B cell (primary cell): ENCODE data around the gene WDR27. TPM values are rescaled to one million over a fixed set of nuclear protein-coding genes. Genes with fewer than 3 reads are reported as not detected.

Experiments used
- ATAC-seq: fragments of 200-7000 bp; cut with Tn5 transposase; one replicate; pipeline ENCODE4 v1.10.0; 2021; ENCODE audit warnings: low read depth, mild to moderate bottlenecking, moderate number of reproducible peaks, moderate library complexity
- CTCF ChIA-PET: fragments of 350-600 bp; sonication (Branson Sonifier 250); formaldehyde crosslinking; loops from one replicate; lab custom pipeline; 2021; ENCODE audit warnings: antibody characterized with exemption, inconsistent platforms; lab: Charles Lee
- POLR2A ChIA-PET: fragments of 350-600 bp; sonication (Branson Sonifier 250); formaldehyde crosslinking; loops from one replicate; lab custom pipeline; 2021; ENCODE audit warnings: antibody characterized with exemption; lab: Charles Lee
- DNase-seq: peaks from one replicate; pipeline ENCODE4 v3.0.0; 2013
- H2AFZ ChIP-seq: 2 replicates; pipeline ENCODE4 v1.6.1; 2012; ENCODE audit warnings: mild to moderate bottlenecking, low read depth, low read length; ENCODE audit not compliant: insufficient read depth, poor library complexity, severe bottlenecking
- H3K27ac ChIP-seq, 2 donors: 1 replicate in 1 of 2; 2 replicates in 1 of 2; pipeline ENCODE4 v1.5.1; 2012 to 2013; ENCODE audit warnings: low read length in 2 of 2, mild to moderate bottlenecking in 2 of 2, moderate library complexity in 1 of 2
- H3K27me3 ChIP-seq, 4 experiments: fragments of 200-600 bp in 1 of 4; sonication (generic) in 1 of 4; replicated peaks in 1 of 4; 1 replicate in 2 of 4; 2 replicates in 2 of 4; pipeline versions ENCODE4 v1.6.1 to v1.7.0; 2013 to 2016; ENCODE audit warnings: low read length in 3 of 4, mild to moderate bottlenecking in 2 of 4, mixed read lengths in 1 of 4, moderate library complexity in 1 of 4; ENCODE audit not compliant: insufficient read depth in 4 of 4, control insufficient read depth in 3 of 4; ENCODE audit errors: control extremely low read depth in 1 of 4
- H3K36me3 ChIP-seq, 2 experiments: replicated peaks in 1 of 2; 1 replicate in 1 of 2; 2 replicates in 1 of 2; pipeline versions ENCODE4 v1.6.1 to v1.7.1; 2013; ENCODE audit warnings: low read length in 1 of 2; ENCODE audit not compliant: insufficient read depth in 2 of 2, control insufficient read depth in 1 of 2; ENCODE audit errors: control extremely low read depth in 1 of 2, extremely low read depth in 1 of 2
- H3K4me1 ChIP-seq, 2 donors: fragments of 200-600 bp in 1 of 2; sonication (generic) in 1 of 2; 1 replicate in 1 of 2; 2 replicates in 1 of 2; pipeline versions ENCODE4 v1.5.1 to v1.6.1; 2013 to 2017; ENCODE audit warnings: low read length in 2 of 2; ENCODE audit not compliant: control insufficient read depth in 2 of 2, insufficient read depth in 2 of 2
- H3K4me2 ChIP-seq: replicated peaks from 2 replicates; pipeline ENCODE3; 2012; ENCODE audit warnings: mild to moderate bottlenecking, low read depth, low read length; ENCODE audit not compliant: poor library complexity, severe bottlenecking
- H3K4me3 ChIP-seq, 5 experiments: fragments of 200-600 bp in 1 of 5; sonication (generic) in 1 of 5; 1 replicate in 3 of 5; 2 replicates in 2 of 5; pipeline versions ENCODE4 v1.5.1 to v1.7.0; 2011 to 2016; ENCODE audit warnings: low read length in 4 of 5, mild to moderate bottlenecking in 4 of 5, low read depth in 2 of 5, control low read depth in 1 of 5, moderate library complexity in 1 of 5; ENCODE audit not compliant: insufficient read depth in 1 of 5; ENCODE audit errors: control extremely low read depth in 1 of 5, extremely low read depth in 1 of 5
- H3K79me2 ChIP-seq: fragments of 200-600 bp; sonication (generic); one replicate; pipeline ENCODE4 v1.6.0; 2016; ENCODE audit warnings: low read length; ENCODE audit not compliant: control insufficient read depth, insufficient read depth
- H3K9ac ChIP-seq: fragments of 200-600 bp; sonication (generic); 2 replicates; pipeline ENCODE4 v1.6.1; 2017; ENCODE audit warnings: mild to moderate bottlenecking, low read length, moderate library complexity
- H3K9me3 ChIP-seq, 3 donors: one replicate each; pipeline versions ENCODE4 v1.6.1 to v1.7.1; 2013; ENCODE audit warnings: low read length in 2 of 3; ENCODE audit not compliant: control insufficient read depth in 2 of 3, insufficient read depth in 1 of 3; ENCODE audit errors: control extremely low read depth in 1 of 3
- H4K20me1 ChIP-seq: 2 replicates; pipeline ENCODE4 v1.6.0; 2012; ENCODE audit warnings: mild to moderate bottlenecking, low read length; ENCODE audit not compliant: insufficient read depth, control insufficient read depth, poor library complexity, severe bottlenecking
- H3K27ac Mint-ChIP-seq: one replicate; pipeline ENCODE4 v1.8.0; 2021; ENCODE audit warnings: mixed read lengths
- H3K27me3 Mint-ChIP-seq: one replicate; pipeline ENCODE4 v1.8.0; 2021; ENCODE audit warnings: mixed read lengths
- H3K4me1 Mint-ChIP-seq: one replicate; pipeline ENCODE4 v1.8.0; 2021; ENCODE audit warnings: mixed read lengths
- H3K4me3 Mint-ChIP-seq: one replicate; pipeline ENCODE4 v1.8.0; 2021; ENCODE audit warnings: mixed read lengths
- H3K9me3 Mint-ChIP-seq: one replicate; pipeline ENCODE4 v1.8.0; 2022; ENCODE audit warnings: mixed read lengths; ENCODE audit not compliant: insufficient read depth
- EZH2 ChIP-seq: IDR thresholded peaks from 2 replicates; pipeline ENCODE4 v1.6.1; 2012; ENCODE audit warnings: borderline replicate concordance, low read depth, mild to moderate bottlenecking, moderate library complexity, low read length; ENCODE audit not compliant: insufficient read depth, poor library complexity, severe bottlenecking
- WGBS: methylation state at CpG from one replicate; pipeline ENCODE4 v1.1.5; 2013; ENCODE audit warnings: missing lambda C conversion rate; ENCODE audit not compliant: insufficient coverage; 5-methylcytosine and 5-hydroxymethylcytosine counted together
- intact Hi-C: fragments of 100-400 bp; cut with micrococcal nuclease; formaldehyde crosslinking; loops from one replicate; pipeline ENCODE4 v1.10.0; 2022
- polyA plus RNA-seq: library from polyadenylated mRNA; depleted of rRNA; stranded (reverse); fragments of >200 nt; gene quantifications from 2 replicates; pipeline ENCODE4 v1.2.3, GENCODE V29; 2012
- total RNA-seq, 2 donors: library from RNA; stranded (reverse); fragments of 120-200 nt in 1 of 2; gene quantifications; 1 replicate in 1 of 2; 2 replicates in 1 of 2; pipeline versions ENCODE4 v1.2.3 to v1.2.4, GENCODE V29; 2013 to 2022
- TF ChIP-seq, protein P1 (sequence below): fragments of 200-600 bp; IDR thresholded peaks from one replicate; pipeline ENCODE4 v1.8.0; 2022; ENCODE audit warnings: antibody characterized with exemption, mild to moderate bottlenecking

The WDR27 gene
- total and polyA plus RNA-seq, 2 donors (not counting 1 experiment from before 2014, with no cell fraction given), result 64.3 to 86.3 TPM

DNA sequence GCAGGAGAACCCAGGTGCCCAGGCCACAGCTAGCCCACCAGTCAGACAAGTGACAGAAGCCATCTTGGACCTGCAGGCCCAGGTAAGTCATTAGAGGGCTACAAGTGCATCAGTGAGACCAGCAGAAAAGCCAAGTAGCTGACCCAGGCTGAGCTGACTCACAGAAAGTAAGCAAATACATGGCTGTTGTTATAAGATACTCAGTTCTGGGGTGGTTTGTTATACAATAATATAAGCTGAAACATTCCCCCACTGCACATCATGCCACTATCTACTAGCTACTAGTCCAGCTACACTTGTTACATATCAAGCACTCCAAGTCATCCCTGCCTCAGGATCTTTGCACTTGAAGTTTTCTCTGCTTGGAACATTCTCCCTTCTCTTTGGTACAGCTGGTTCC, 39.5 kb upstream of the WDR27 start:
- Mint-ChIP-seq H3K9me3 (peaks cover 4% of the 10 kb centered on the region), H3K27ac (no peak overlapping the region), H3K4me1 (no peaks in the 10 kb centered on the region), H3K27me3 (no peaks in the 10 kb centered on the region), H3K4me3 (no peak overlapping the region)
- Histone ChIP-seq H3K9ac (no peak overlapping the region), H3K79me2 (no peaks in the 10 kb centered on the region), H4K20me1 (no peaks in the 10 kb centered on the region), H3K27ac (no peak overlapping the region), H3K36me3 (no peaks in the 10 kb centered on the region), H3K9me3 (peaks cover 0 to 5% (median 0%) of the 10 kb centered on the region in 3 donors), H3K4me1 (no peaks in the 10 kb centered on the region), H3K4me2 (no peak overlapping the region), H3K4me3 (no peak overlapping the region), H2AFZ (no peak overlapping the region), H3K27me3 (peaks cover 0 to 4% (median 0%) of the 10 kb centered on the region in 4 experiments)
- DNase-seq, result no peak
- no peak for ATAC-seq
- intact Hi-C loops, result no loop called here
- CTCF ChIA-PET, result no interaction called here
- TF ChIP-seq, protein P1, sequence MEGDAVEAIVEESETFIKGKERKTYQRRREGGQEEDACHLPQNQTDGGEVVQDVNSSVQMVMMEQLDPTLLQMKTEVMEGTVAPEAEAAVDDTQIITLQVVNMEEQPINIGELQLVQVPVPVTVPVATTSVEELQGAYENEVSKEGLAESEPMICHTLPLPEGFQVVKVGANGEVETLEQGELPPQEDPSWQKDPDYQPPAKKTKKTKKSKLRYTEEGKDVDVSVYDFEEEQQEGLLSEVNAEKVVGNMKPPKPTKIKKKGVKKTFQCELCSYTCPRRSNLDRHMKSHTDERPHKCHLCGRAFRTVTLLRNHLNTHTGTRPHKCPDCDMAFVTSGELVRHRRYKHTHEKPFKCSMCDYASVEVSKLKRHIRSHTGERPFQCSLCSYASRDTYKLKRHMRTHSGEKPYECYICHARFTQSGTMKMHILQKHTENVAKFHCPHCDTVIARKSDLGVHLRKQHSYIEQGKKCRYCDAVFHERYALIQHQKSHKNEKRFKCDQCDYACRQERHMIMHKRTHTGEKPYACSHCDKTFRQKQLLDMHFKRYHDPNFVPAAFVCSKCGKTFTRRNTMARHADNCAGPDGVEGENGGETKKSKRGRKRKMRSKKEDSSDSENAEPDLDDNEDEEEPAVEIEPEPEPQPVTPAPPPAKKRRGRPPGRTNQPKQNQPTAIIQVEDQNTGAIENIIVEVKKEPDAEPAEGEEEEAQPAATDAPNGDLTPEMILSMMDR, result no peak
- no peak for TF ChIP-seq EZH2
- POLR2A ChIA-PET, result no interaction called here

DNA sequence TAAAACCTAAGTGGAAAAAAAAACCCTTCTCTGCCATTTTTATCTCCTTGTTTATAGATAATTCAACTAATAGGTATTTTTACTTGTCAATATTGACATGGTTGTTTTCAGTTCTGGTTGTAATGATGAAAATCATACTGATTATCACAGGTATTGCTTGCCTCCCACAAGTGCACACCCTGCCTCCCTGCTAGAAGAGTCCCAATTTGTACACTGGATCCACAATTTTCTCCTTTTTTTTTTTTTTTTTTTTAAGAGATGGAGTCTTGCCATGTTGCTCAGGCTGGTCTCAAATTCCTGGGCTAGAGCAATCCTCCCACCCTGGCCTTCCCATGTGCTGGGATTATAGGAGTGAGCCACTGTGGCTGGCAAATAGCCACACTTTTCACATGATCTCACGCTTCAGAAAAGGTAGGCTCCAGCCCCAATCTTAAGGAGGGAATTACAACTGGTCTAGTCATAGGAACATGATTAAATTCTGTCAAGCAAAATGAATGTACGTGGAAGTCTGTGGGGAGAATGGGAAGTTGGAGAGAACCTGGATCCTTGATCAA, 37.2 kb upstream of the WDR27 start:
- H3K36me3 ChIP-seq, result no peaks in the 10 kb centered on the region
- no peaks in the 10 kb centered on the region for H3K9me3 ChIP-seq
- no peak for ATAC-seq
- no CpG with 5 or more reads among the region's 2 CpGs for WGBS
- H3K4me3 ChIP-seq, result no peak overlapping the region
- no peak overlapping the region for H3K4me2 ChIP-seq
- Mint-ChIP-seq H3K4me1 (no peaks in the 10 kb centered on the region), H3K27ac (no peak overlapping the region), H3K4me3 (no peak overlapping the region), H3K27me3 (peaks cover 10% of the 10 kb centered on the region), H3K9me3 (no peaks in the 10 kb centered on the region)
- ChIA-PET CTCF (interaction anchor here (0.8 kb wide), 1 partner anchor 12 kb away, joined by 3 read pairs; no protein-coding TSS in a partner anchor), POLR2A (no interaction called here)
- TF ChIP-seq EZH2, result no peak
- TF ChIP-seq, protein P1, result no peak
- no peaks in the 10 kb centered on the region for H3K79me2 ChIP-seq
- no peak overlapping the region for H3K27ac ChIP-seq
- H3K27me3 ChIP-seq, result peaks cover 0 to 5% (median 3%) of the 10 kb centered on the region in 4 experiments
- no peak overlapping the region for H3K9ac ChIP-seq
- H2AFZ ChIP-seq, result no peak overlapping the region
- no peak for DNase-seq
- intact Hi-C loops, result no loop called here
- H3K4me1 ChIP-seq, result no peaks in the 10 kb centered on the region
- no peaks in the 10 kb centered on the region for H4K20me1 ChIP-seq
